HEK293T (cell line): ENCODE results near the gene BPIFB2.

Experiments used
- BHLHE40 ChIP-seq: fragments of 450-650 bp; IDR thresholded peaks from 2 replicates; pipeline ENCODE4 v1.6.1; 2016; ENCODE audit warnings: mild to moderate bottlenecking, moderate library complexity, borderline replicate concordance
- ELF4 ChIP-seq: fragments of 450-650 bp; IDR thresholded peaks from 2 replicates; pipeline ENCODE4 v1.6.1; 2017; ENCODE audit warnings: antibody characterized with exemption
- FOXK2 ChIP-seq: fragments of 450-650 bp; IDR thresholded peaks from 2 replicates; pipeline ENCODE4 v1.6.1; 2016; ENCODE audit warnings: mild to moderate bottlenecking
- FOXM1 ChIP-seq: fragments of 450-650 bp; IDR thresholded peaks from 2 replicates; pipeline ENCODE4 v1.6.1; 2017; ENCODE audit warnings: mild to moderate bottlenecking, borderline replicate concordance
- SP1 ChIP-seq: fragments of 450-650 bp; IDR thresholded peaks from 2 replicates; pipeline ENCODE4 v1.6.1; 2017

DNA sequence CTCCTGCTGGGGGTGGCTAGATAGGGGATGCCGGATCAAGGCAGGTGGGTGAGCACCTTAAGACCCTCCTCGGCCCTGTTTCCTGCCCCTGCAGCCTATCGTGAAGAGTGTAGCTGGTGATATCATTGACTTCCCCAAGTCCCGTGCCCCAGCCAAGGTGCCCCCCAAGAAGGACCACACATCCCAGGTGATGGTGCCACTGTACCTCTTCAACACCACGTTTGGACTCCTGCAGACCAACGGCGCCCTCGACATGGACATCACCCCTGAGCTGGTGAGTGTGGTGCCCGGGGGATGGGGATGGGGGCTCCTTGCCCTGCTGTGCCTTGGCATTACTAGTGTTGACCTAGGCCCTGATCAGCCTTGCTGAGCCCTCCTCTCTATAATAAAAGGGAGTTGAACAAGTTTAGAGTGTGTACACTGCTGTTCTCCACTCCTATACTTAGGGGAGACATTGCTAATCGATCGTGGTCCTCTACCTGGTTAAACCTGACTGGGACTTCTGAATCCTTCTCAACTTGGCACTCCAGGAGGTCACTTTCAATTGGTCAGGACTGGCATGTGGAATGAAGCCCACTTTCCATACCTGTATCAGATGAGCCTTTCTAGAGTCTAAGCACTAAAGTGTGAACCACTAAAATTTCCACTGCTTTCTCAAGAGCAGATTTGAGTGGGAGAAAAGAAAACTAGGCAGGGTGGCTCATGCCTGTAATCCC, 57.2 kb downstream of the BPIFB2 start:
- TF ChIP-seq FOXM1, result no peak
- no peak for TF ChIP-seq BHLHE40
- no peak for TF ChIP-seq SP1
- no peak for TF ChIP-seq FOXK2
- no peak for TF ChIP-seq ELF4
